ENCODE results near the gene MRAP2.

Gene MRAP2

GRCh38 chr6:84013354-84013753 lies 20.2 kb upstream of the MRAP2 start:
- TF ChIP-seq, protein P1, sequence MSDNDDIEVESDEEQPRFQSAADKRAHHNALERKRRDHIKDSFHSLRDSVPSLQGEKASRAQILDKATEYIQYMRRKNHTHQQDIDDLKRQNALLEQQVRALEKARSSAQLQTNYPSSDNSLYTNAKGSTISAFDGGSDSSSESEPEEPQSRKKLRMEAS (IDR thresholded peaks at IDR 0.05): no peak
- TF ChIP-seq FOXM1 (IDR thresholded peaks at IDR 0.05; ENCODE audit: borderline replicate concordance, low read depth): no peak
- no peak for TF ChIP-seq REST (IDR thresholded peaks at IDR 0.05; ENCODE audit: low read depth)

DNA sequence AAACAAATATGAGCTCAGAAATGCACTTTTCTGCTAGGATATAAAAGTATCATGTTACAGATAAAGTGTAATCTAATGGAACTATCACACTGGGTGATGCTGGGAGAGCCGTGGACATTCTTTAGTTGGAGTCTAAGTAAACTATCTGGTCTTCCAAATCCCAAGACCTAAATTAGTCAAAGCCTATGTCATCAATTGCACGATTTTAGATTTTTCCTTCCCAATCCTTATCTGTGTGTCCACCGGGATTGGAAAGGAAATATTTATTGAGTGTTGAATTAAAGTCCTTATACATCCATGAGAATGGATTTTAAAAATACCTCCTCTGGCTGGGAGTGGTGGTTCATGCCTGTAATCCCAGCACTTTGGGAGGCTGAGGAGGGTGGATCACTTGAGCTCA lies 19.6 kb upstream of the MRAP2 start:
- no peak for TF ChIP-seq RAD21 (IDR thresholded peaks at IDR 0.05; ENCODE audit: low read depth)
- no peak for TF ChIP-seq ZBTB7A (IDR thresholded peaks at IDR 0.05; ENCODE audit: low read depth)
- TF ChIP-seq, protein P1 (IDR thresholded peaks at IDR 0.05): no peak
- no peak for TF ChIP-seq REST (IDR thresholded peaks at IDR 0.05; ENCODE audit: low read depth)
- TF ChIP-seq TEAD4 (IDR thresholded peaks at IDR 0.05): no peak
- TF ChIP-seq YY1 (IDR thresholded peaks at IDR 0.05; ENCODE audit: low read depth): no peak
- no peak for TF ChIP-seq CEBPB (IDR thresholded peaks at IDR 0.05)
- TF ChIP-seq EGR1 (IDR thresholded peaks at IDR 0.05): no peak
- TF ChIP-seq CREB1 (IDR thresholded peaks at IDR 0.05; ENCODE audit: low read depth): no peak
- no peak for TF ChIP-seq FOXM1 (IDR thresholded peaks at IDR 0.05; ENCODE audit: borderline replicate concordance, low read depth)
- TF ChIP-seq TCF12 (IDR thresholded peaks at IDR 0.05; ENCODE audit: low read depth): no peak
- TF ChIP-seq USF1 (IDR thresholded peaks at IDR 0.05): no peak
- TF ChIP-seq EP300 (IDR thresholded peaks at IDR 0.05; ENCODE audit: borderline replicate concordance): no peak
- TF ChIP-seq NFIC (IDR thresholded peaks at IDR 0.05): no peak
- no peak for TF ChIP-seq TAF1 (IDR thresholded peaks at IDR 0.05; ENCODE audit: low read depth)

DNA sequence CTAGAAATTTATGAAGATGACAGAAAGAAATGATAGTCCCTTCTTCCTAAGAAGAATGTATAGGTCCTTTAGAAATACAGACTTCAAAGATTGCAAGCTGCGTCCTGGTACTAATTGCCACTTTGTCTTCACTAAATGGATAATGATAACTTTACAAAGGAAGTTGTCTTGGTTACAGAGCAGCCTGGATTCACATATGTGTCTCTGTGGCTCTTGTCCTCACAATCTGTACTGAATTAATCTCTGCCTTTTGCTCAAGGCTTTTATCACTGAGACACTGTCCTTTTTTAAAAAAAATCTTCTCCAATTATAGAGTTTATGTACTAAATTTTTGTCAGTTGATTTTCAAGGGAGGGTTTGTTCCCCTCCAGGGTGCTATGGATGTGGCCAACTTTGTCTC lies 17.5 kb upstream of the MRAP2 start:
- TF ChIP-seq TCF12 (IDR thresholded peaks at IDR 0.05; ENCODE audit: low read depth): no peak
- TF ChIP-seq EP300 (IDR thresholded peaks at IDR 0.05; ENCODE audit: borderline replicate concordance): no peak
- TF ChIP-seq CREB1 (IDR thresholded peaks at IDR 0.05; ENCODE audit: low read depth): no peak
- TF ChIP-seq ZBTB7A (IDR thresholded peaks at IDR 0.05; ENCODE audit: low read depth): no peak
- TF ChIP-seq RAD21 (IDR thresholded peaks at IDR 0.05; ENCODE audit: low read depth): no peak
- no peak for TF ChIP-seq TAF1 (IDR thresholded peaks at IDR 0.05; ENCODE audit: low read depth)
- no peak for TF ChIP-seq EGR1 (IDR thresholded peaks at IDR 0.05)
- no peak for TF ChIP-seq TEAD4 (IDR thresholded peaks at IDR 0.05)
- TF ChIP-seq, protein P1 (IDR thresholded peaks at IDR 0.05): no peak
- TF ChIP-seq FOXM1 (IDR thresholded peaks at IDR 0.05; ENCODE audit: borderline replicate concordance, low read depth): no peak

DNA sequence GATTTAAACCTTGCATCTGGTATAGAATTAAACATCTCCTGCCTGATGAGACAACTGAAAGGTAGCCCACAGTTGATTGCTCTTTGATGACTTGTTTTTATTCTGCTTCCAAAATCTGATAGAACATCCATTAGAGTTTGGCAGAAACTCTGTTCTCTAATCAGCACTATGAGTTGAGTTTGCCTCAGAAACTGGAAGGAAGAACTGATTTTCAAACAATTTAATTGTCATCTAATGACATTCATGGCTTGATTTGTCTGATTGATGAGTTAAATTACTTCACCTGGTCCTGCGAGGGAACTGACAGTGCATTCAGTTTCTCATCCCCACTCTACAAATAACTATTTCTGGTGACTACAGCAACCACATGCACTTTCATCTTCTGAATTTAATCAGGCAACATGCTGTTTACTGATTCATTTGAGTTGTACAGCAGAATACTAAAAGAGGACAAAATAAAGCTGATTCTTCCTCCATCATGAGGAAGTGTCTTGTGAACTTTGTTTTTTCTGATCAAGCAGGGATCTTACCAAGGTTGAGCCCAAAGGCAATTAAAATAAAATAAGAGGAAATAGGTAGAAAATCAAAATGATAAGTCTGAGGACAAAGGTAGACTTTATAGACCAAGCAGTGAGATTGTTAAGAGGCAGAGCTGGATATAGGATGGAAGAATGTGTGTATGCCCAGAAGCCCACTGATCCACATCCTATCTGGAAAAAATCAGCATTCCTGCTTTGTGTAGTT lies 15.7 kb upstream of the MRAP2 start:
- TF ChIP-seq EGR1 (IDR thresholded peaks at IDR 0.05) (no peak), YY1 (IDR thresholded peaks at IDR 0.05; ENCODE audit: low read depth) (no peak), EP300 (IDR thresholded peaks at IDR 0.05; ENCODE audit: borderline replicate concordance) (no peak), CEBPB (IDR thresholded peaks at IDR 0.05) (no peak), ZBTB7A (IDR thresholded peaks at IDR 0.05; ENCODE audit: low read depth) (no peak)
- TF ChIP-seq, protein P1 (IDR thresholded peaks at IDR 0.05): no peak

- TF ChIP-seq ZBTB7A (IDR thresholded peaks at IDR 0.05; ENCODE audit: low read depth) (no peak), YY1 (IDR thresholded peaks at IDR 0.05; ENCODE audit: low read depth) (no peak), REST (IDR thresholded peaks at IDR 0.05; ENCODE audit: low read depth) (no peak), TCF12 (IDR thresholded peaks at IDR 0.05; ENCODE audit: low read depth) (no peak), RAD21 (IDR thresholded peaks at IDR 0.05; ENCODE audit: low read depth) (no peak), CREB1 (IDR thresholded peaks at IDR 0.05; ENCODE audit: low read depth) (no peak), TEAD4 (IDR thresholded peaks at IDR 0.05) (no peak), NFIC (IDR thresholded peaks at IDR 0.05) (no peak), USF1 (IDR thresholded peaks at IDR 0.05) (no peak), EP300 (IDR thresholded peaks at IDR 0.05; ENCODE audit: borderline replicate concordance) (no peak), CEBPB (IDR thresholded peaks at IDR 0.05) (no peak), FOXM1 (IDR thresholded peaks at IDR 0.05; ENCODE audit: borderline replicate concordance, low read depth) (no peak), TAF1 (IDR thresholded peaks at IDR 0.05; ENCODE audit: low read depth) (no peak), EGR1 (IDR thresholded peaks at IDR 0.05) (no peak)
- TF ChIP-seq, protein P1 (IDR thresholded peaks at IDR 0.05): no peak
Observed at GRCh38 chr6:84018453-84019061, 15.0 kb upstream of the MRAP2 start.

All from Ishikawa (cell line).